ENCODE measurements around the gene KCNK15. TPM values are rescaled to one million over a fixed set of nuclear protein-coding genes. Genes with fewer than 3 reads are reported as not detected.

Gene KCNK15
- total RNA-seq, 2 donors from 2014 or later, result 1.8 to 3.3 TPM

Other genes with a start within 250 kb of the KCNK15 start
- gene SERINC3, start 223.8 kb upstream of the KCNK15 start, total RNA-seq, result 10 to 100 TPM; 28.3 to 36.3 TPM
- gene PKIG, start 163.3 kb upstream of the KCNK15 start, total RNA-seq, result 10 to 100 TPM; 43.6 to 64.9 TPM
- gene ADA, start 94.2 kb upstream of the KCNK15 start, total RNA-seq, result 1 to 10 TPM; 3.3 to 7.8 TPM
- 10 to 100 TPM in 1 of 2 donors, 1 to 10 TPM in 1; 7.9 to 18.2 TPM for gene CCN5, start 30.5 kb upstream of the KCNK15 start, total RNA-seq
- under 1 TPM in 1 of 2 donors, not detected in 1; 0.26 TPM for gene RIMS4, start 64.7 kb downstream of the KCNK15 start, total RNA-seq
- gene YWHAB, start 139.8 kb downstream of the KCNK15 start, total RNA-seq, result 10 to 100 TPM; 49.3 to 64.9 TPM
- gene PABPC1L, start 164.2 kb downstream of the KCNK15 start, total RNA-seq, result 100 to 1,000 TPM in 1 of 2 donors, 10 to 100 TPM in 1; 41.8 to 105 TPM
- 10 to 100 TPM in 1 of 2 donors, 1 to 10 TPM in 1; 2.6 to 13.0 TPM for gene TOMM34, start 214.5 kb downstream of the KCNK15 start, total RNA-seq
- gene STK4, start 220.6 kb downstream of the KCNK15 start, total RNA-seq, result 10 to 100 TPM; 17.8 to 23.6 TPM